MM.1S (cell line): Measurements from ENCODE around the gene AQP5.

Experiments used
- DNase-seq: peaks from one replicate; pipeline ENCODE4 v3.0.0-alpha.2; 2015
- H2AFZ ChIP-seq: fragments of 300-600 bp; sonication (generic); 2 replicates; pipeline ENCODE4 v1.6.0; 2016; ENCODE audit warnings: antibody characterized with exemption, low read length
- H3F3A ChIP-seq: fragments of 300-600 bp; sonication (generic); 2 replicates; pipeline ENCODE4 v1.6.1; 2016; ENCODE audit warnings: mild to moderate bottlenecking, antibody characterized with exemption, low read length, moderate library complexity, mixed read lengths; ENCODE audit not compliant: insufficient read depth
- H3K27ac ChIP-seq: fragments of 300-600 bp; sonication (generic); 2 replicates; pipeline ENCODE4 v1.5.1; 2016; ENCODE audit warnings: mild to moderate bottlenecking, low read length
- H3K27me3 ChIP-seq: fragments of 300-600 bp; sonication (generic); replicated peaks from 2 replicates; pipeline ENCODE4 v1.6.0; 2016; ENCODE audit warnings: low read length; ENCODE audit not compliant: insufficient read depth
- H3K36me3 ChIP-seq: fragments of 300-600 bp; sonication (generic); replicated peaks from 2 replicates; pipeline ENCODE4 v1.6.1; 2016; ENCODE audit warnings: mild to moderate bottlenecking, low read length, mixed read lengths; ENCODE audit not compliant: insufficient read depth
- H3K4me1 ChIP-seq: fragments of 300-600 bp; sonication (generic); 2 replicates; pipeline ENCODE4 v1.6.1; 2016; ENCODE audit warnings: low read length, mixed read lengths
- H3K4me2 ChIP-seq: fragments of 300-600 bp; sonication (generic); 2 replicates; pipeline ENCODE4 v1.6.0; 2016; ENCODE audit warnings: low read depth, low read length
- H3K4me3 ChIP-seq: fragments of 300-600 bp; sonication (generic); 2 replicates; pipeline ENCODE4 v1.5.1; 2016; ENCODE audit warnings: low read length, mixed read lengths
- H3K79me2 ChIP-seq: fragments of 300-600 bp; sonication (generic); 2 replicates; pipeline ENCODE4 v1.6.1; 2016; ENCODE audit warnings: mixed run types, low read length, mixed read lengths
- H3K9ac ChIP-seq: fragments of 300-600 bp; sonication (generic); 2 replicates; pipeline ENCODE4 v1.6.1; 2016; ENCODE audit warnings: low read length, mixed read lengths
- H3K9me2 ChIP-seq: fragments of 300-600 bp; sonication (generic); replicated peaks from 2 replicates; pipeline ENCODE4 v1.6.1; 2016; ENCODE audit warnings: mild to moderate bottlenecking, low read length, mixed read lengths; ENCODE audit not compliant: insufficient read depth
- H3K9me3 ChIP-seq: fragments of 300-600 bp; sonication (generic); replicated peaks from 2 replicates; pipeline ENCODE4 v1.6.1; 2016; ENCODE audit warnings: mild to moderate bottlenecking, low read length, mixed read lengths; ENCODE audit not compliant: insufficient read depth
- H4K20me1 ChIP-seq: fragments of 300-600 bp; sonication (generic); 2 replicates; pipeline ENCODE4 v1.6.1; 2016; ENCODE audit warnings: mild to moderate bottlenecking, low read length, moderate library complexity, mixed read lengths; ENCODE audit not compliant: insufficient read depth
- EZH2 ChIP-seq: fragments of 300-600 bp; sonication (generic); optimal IDR thresholded peaks from 2 replicates; pipeline ENCODE3; 2017; ENCODE audit warnings: low read depth, mild to moderate bottlenecking, antibody characterized with exemption, low read length, mixed read lengths
- EZH2phosphoT487 ChIP-seq: fragments of 300-600 bp; sonication (generic); IDR thresholded peaks from 2 replicates; pipeline ENCODE4 v1.6.1; 2018; ENCODE audit warnings: antibody characterized with exemption, low read length
- TF ChIP-seq, protein P1 (sequence below): fragments of 300-600 bp; sonication (generic); IDR thresholded peaks from 2 replicates; pipeline ENCODE4 v1.5.1; 2016; ENCODE audit warnings: antibody characterized with exemption, low read length, mixed read lengths

The AQP5 gene

GRCh38 chr12:49971141-49971540, 9.5 kb downstream of the AQP5 start:
- Histone ChIP-seq H3K36me3 (no peaks in the 10 kb centered on the region), H3K9ac (no peak overlapping the region), H4K20me1 (no peaks in the 10 kb centered on the region), H3K4me3 (no peak overlapping the region), H3K27ac (no peak overlapping the region), H3F3A (no peaks in the 10 kb centered on the region), H3K9me3 (no peaks in the 10 kb centered on the region), H3K27me3 (peaks cover 52% of the 10 kb centered on the region), H3K4me2 (no peak overlapping the region), H3K4me1 (no peaks in the 10 kb centered on the region), H3K79me2 (no peaks in the 10 kb centered on the region), H3K9me2 (no peaks in the 10 kb centered on the region), H2AFZ (no peak overlapping the region)
- DNase-seq, result no peak
- TF ChIP-seq, protein P1, sequence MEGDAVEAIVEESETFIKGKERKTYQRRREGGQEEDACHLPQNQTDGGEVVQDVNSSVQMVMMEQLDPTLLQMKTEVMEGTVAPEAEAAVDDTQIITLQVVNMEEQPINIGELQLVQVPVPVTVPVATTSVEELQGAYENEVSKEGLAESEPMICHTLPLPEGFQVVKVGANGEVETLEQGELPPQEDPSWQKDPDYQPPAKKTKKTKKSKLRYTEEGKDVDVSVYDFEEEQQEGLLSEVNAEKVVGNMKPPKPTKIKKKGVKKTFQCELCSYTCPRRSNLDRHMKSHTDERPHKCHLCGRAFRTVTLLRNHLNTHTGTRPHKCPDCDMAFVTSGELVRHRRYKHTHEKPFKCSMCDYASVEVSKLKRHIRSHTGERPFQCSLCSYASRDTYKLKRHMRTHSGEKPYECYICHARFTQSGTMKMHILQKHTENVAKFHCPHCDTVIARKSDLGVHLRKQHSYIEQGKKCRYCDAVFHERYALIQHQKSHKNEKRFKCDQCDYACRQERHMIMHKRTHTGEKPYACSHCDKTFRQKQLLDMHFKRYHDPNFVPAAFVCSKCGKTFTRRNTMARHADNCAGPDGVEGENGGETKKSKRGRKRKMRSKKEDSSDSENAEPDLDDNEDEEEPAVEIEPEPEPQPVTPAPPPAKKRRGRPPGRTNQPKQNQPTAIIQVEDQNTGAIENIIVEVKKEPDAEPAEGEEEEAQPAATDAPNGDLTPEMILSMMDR, result no peak
- TF ChIP-seq EZH2phosphoT487, result no peak
- TF ChIP-seq EZH2, result no peak

DNA sequence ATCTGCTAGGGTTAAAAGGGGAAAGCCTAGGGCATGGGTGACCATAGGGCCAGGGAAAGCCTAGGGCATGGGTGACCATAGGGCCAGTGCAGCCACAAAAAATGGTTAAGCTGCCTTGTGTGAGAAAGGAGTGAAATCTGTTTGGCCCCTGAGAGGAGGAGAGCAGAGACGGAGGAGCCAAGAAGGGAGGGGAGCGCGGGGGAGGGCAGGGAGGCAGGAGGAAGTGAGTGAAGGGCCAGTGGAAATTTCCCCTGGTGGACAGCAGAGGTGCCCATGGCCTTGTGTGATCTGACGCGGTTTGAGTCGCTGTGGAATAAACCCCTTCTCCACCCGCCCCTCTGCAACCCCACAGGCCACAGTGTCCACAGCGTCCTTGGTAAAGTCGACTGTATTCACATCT, 10.5 kb downstream of the AQP5 start:
- Histone ChIP-seq H3K9me2 (no peaks in the 10 kb centered on the region), H3K79me2 (no peaks in the 10 kb centered on the region), H3K27ac (no peak overlapping the region), H3F3A (no peaks in the 10 kb centered on the region), H3K9ac (no peak overlapping the region), H3K4me2 (no peak overlapping the region), H4K20me1 (no peaks in the 10 kb centered on the region), H3K4me1 (no peaks in the 10 kb centered on the region), H3K4me3 (no peak overlapping the region), H3K27me3 (peaks cover 45% of the 10 kb centered on the region), H3K9me3 (no peaks in the 10 kb centered on the region), H3K36me3 (no peaks in the 10 kb centered on the region), H2AFZ (no peak overlapping the region)
- TF ChIP-seq, protein P1, result no peak
- TF ChIP-seq EZH2, result no peak
- no peak for TF ChIP-seq EZH2phosphoT487
- DNase-seq, result no peak

- Histone ChIP-seq H3K9me2 (no peaks in the 10 kb centered on the region), H3K27me3 (peaks cover 44% of the 10 kb centered on the region), H3K4me2 (no peak within 1 kb of the TSS), H3F3A (no peaks in the 10 kb centered on the region), H2AFZ (no peak within 1 kb of the TSS), H3K4me3 (no peak within 1 kb of the TSS), H4K20me1 (no peaks in the 10 kb centered on the region), H3K27ac (no peak within 1 kb of the TSS), H3K36me3 (no peaks in the 10 kb centered on the region), H3K4me1 (no peaks in the 10 kb centered on the region), H3K79me2 (no peaks in the 10 kb centered on the region), H3K9me3 (no peaks in the 10 kb centered on the region), H3K9ac (no peak within 1 kb of the TSS)
- TF ChIP-seq EZH2, result no peak
- TF ChIP-seq EZH2phosphoT487, result no peak
- TF ChIP-seq, protein P1, result no peak
- DNase-seq, result no peak
Measured at GRCh38 chr12:49972641-49973360, 11.1 kb downstream of the AQP5 start, which contains the start of gene AQP6. Gene AQP6 (plus strand): TSS chr12:49972947. CDS start chr12:49973174, 227 bp downstream.
